K562 treated with DMSO at 1 percent for 48 hours (cell line): ENCODE measurements around the gene MEGF8. TPM values are rescaled to one million over a fixed set of nuclear protein-coding genes. Genes with fewer than 3 reads are reported as not detected.

Experiments
- total RNA-seq: library from RNA; unstranded; fragments of 300-600 nt; gene quantifications from 2 replicates; pipeline ENCODE4 v1.2.3, GENCODE V29; 2022; ENCODE audit warnings: low replicate concordance; ENCODE audit errors: extremely low read depth

Gene MEGF8
- total RNA-seq = not detected in 2 replicates

GRCh38 chr19:42325308-42325895 is at the start of gene MEGF8:
MEGF8 (plus strand) TSS chr19:42325635; CDS start chr19:42326244, 609 bp downstream.

GRCh38 chr19:42301646-42302203 is 23.7 kb upstream of the MEGF8 start, which contains the start of gene PRR19:
PRR19 (plus strand) TSS chr19:42302132; CDS start chr19:42309585, 7,453 bp downstream.

GRCh38 chr19:42313096-42313839 is 12.2 kb upstream of the MEGF8 start, which contains the start of gene TMEM145:
TMEM145 (plus strand) TSS chr19:42313309; CDS start chr19:42313377, 68 bp downstream.

GRCh38 chr19:42389899-42390298 is 64.5 kb downstream of the MEGF8 start, which contains the start of gene CNFN:
CNFN (minus strand) TSS chr19:42390297; CDS start chr19:42389037, 1,260 bp downstream.

GRCh38 chr19:42427313-42427712 is 101.9 kb downstream of the MEGF8 start, which contains the start of gene LIPE:
LIPE (minus strand) TSS chr19:42427388; CDS start chr19:42427149, 239 bp downstream.

Other genes starting within 250 kb of the MEGF8 start
- not detected in 2 replicates for gene ZNF574, start 249.5 kb upstream of the MEGF8 start, total RNA-seq
- not detected in 2 replicates for gene POU2F2, start 193.2 kb upstream of the MEGF8 start, total RNA-seq
- not detected in 2 replicates for gene DEDD2, start 108.0 kb upstream of the MEGF8 start, total RNA-seq
- not detected in 2 replicates for gene ZNF526, start 105.3 kb upstream of the MEGF8 start, total RNA-seq
- gene GSK3A, start 83.0 kb upstream of the MEGF8 start, total RNA-seq = not detected in 2 replicates
- gene ERF, start 70.5 kb upstream of the MEGF8 start, total RNA-seq = not detected in 2 replicates
- gene CIC, start 56.4 kb upstream of the MEGF8 start, total RNA-seq = not detected in 2 replicates
- gene PRR19, start 23.5 kb upstream of the MEGF8 start, total RNA-seq = not detected in 2 replicates
- gene PAFAH1B3, start 23.0 kb upstream of the MEGF8 start, total RNA-seq = not detected in 2 replicates
- gene TMEM145, start 12.3 kb upstream of the MEGF8 start, total RNA-seq = not detected in 2 replicates
- gene CNFN, start 64.7 kb downstream of the MEGF8 start, total RNA-seq = not detected in 2 replicates
- not detected in 2 replicates for gene LIPE, start 101.8 kb downstream of the MEGF8 start, total RNA-seq
- gene CXCL17, start 117.3 kb downstream of the MEGF8 start, total RNA-seq = not detected in 2 replicates
- not detected in 2 replicates for gene CEACAM1, start 202.8 kb downstream of the MEGF8 start, total RNA-seq